HG02938 (cell line): ENCODE measurements around the gene TCF4.
"Not testable (repeated sequence)": the region's sequence is repeated elsewhere in the genome, so short reads cannot be mapped to it uniquely, and the experiment has no call there.

Source experiments
- ATAC-seq: cut with Tn5 transposase; IDR thresholded peaks from one replicate; pipeline ENCODE4 v1.9.1; 2021; ENCODE audit warnings: mild to moderate bottlenecking, moderate library complexity; ENCODE audit not compliant: unreplicated experiment

TCF4 gene

DNA sequence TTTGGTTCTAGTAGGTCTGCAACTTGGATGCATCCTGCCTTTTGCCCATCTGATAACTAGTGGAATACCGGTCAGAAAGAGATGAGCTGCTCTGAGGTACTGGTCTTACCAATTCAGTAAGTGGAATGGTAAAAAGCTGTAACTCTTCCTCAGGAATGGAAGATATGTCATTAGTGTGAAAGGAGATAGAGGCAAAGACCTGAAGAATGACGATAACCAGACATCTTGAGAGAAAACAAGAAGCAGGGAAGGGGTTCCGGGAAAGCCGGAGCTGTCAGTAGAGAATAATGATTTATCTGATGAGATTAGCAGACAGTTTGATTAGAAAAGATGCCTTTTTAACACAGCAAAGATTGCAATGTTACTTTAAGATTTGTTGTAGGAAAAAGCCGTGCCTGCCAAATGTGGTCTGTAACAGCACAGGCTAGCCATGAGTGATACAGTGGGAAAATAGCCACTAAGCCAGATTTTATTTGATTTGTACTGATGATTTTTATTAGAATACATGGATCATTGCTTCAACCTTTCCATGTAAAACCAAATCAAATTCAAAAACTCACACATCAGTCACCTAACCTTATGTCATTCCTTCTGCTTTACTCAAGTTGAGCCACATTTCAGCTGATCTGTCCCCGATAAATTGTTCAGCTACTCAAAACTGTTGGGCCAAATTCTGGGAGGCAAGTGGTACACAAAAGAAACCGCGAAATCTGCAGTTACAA, 110.0 kb downstream of the TCF4 start:
- peak; percentile 12 for ATAC-seq

DNA sequence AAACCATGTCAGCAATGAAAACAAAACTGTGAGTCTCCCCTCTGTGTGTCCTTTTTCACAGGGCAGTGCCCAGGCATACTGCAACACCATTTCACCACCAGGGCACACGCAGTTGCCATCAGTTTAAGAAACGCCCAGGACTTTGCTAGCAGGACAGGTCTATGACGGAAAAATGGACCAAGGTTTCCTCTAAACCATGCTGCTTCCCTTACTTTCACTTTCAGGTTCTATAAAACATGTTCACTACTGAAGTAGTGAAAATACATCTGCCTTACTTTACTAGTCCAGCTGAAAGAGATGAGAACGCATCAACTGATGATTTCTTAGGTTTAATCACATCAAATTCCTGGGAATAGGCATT, 110.5 kb downstream of the TCF4 start:
- ATAC-seq: peak; percentile 89

DNA sequence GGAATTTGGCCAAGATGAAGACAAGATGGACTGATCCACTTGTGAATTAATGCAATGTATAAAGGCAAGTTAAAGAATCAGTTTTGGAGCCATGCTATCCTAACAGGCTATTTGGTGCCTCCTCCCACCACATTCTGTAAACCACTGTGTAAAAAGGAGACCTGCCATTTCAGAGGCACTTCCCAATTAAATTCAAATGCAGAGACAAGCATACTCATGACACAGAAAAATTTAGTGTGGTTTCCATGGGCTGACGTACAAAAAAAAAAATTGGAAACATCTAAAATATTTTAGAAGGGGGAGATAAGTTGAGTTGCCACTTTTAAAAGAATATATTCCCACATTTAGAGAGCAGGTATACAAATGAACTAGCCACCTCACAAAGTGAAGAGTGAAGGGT, 112.1 kb downstream of the TCF4 start:
- no peak for ATAC-seq

DNA sequence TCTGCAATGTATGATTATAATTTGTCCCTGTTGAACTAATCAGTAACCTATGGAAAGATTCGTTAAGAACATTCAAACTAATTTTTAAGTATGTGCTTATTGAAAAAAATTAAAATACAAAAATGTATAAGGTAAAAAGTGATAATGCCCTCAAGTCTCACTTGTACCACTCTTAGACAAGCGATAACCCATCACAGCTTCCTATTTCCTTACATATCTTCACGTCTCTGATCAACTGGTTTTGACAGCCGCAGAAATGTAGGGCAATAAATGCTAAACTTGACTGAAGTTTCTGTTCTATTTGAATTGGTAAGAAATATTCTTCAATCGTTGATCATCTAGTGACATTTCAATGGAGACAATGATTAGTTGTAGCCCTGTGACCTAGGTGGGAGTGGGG, 112.5 kb downstream of the TCF4 start:
- no peak for ATAC-seq

DNA sequence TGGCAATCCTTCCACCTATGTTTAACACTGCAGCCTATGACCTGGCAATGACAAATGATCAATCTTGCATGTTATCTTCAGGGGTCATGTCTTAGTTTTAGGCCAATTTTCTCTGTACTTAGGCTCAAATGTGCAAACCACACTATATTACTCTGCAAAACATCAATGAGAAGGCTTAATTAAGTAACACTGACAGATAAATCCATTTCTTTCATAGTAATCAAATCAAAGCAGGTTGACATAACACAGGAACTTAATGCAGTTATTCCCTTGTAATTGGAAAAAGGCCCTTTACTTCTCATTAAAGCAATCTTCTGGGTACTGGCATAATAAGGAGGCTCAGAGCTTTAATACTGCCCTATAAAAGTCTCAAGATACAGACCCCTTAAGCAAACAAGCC, 114.4 kb downstream of the TCF4 start:
- no peak for ATAC-seq

DNA sequence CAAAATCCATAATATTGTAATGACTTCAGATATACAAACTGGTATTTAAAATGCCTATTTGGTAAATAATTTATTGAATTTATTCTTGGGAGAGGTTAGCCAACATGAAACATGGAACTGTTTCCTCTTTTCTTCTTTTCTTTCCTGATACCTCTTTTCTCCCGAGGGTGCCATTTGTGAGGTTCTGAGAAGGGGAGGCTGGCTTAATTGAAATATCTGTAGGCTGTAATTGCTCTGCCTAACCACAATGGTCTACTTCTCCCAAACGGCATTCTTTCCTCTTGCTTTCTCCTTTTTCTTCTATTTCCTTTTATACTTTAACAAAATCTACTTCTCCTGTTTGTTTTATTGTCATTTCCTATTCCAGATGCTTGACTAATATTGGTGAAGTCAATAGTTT, 114.9 kb downstream of the TCF4 start:
- no peak for ATAC-seq

DNA sequence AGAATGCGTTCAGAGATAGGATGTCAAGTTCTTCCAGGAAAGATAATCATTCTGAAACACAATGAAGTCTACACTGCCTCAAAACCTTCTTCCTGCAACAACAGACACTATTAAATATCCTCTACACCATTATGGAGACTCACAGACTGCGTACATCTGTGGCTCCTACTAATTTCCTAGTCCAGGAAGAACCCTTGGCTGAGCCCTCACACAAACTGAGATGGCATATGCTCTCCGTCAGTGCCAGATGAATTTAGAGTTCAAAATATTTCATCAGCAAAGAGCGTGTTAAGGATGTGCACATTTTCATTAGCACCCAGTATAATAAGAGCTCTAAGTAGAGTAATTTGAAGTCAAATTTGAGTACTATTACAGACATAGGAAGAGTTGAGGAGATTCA, 117.2 kb downstream of the TCF4 start:
- ATAC-seq: no peak

DNA sequence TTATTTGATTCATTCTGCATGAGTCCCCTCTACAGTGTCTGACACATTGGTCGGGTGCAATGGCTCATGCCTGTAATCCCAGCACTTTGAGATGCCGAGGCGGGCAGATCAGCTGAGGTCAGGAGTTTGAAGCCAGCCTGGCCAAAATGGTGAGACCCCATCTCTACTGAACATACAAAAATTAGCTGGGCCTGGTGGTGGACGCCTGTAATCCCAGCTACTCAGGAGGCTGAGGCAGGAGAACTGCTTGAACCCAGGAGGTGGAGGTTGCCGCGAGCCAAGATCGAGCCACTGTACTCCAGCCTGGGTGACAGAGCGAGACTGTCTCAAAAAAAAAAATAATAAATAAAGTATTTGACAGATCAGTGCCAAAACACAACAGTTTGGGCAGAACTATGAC, 118.9 kb downstream of the TCF4 start:
- ATAC-seq: not testable (repeated sequence)

DNA sequence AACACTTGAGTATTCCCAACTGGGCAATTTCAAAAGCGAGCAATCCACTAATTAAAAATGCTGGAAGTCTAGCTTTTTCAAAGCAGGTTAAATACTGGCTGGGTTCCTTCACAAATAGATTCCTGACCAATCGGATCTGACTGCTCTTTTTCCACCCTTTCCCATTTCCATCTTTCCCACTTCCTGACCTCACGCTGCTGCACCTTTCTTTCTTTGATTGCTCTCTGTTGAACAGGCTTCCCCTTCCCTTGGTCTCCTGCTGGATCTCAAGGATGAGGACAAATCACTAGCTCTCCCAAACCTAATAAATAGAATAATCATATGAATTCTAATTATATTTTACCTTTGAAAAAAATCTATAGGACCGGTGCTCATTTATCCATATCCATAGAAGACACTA, 121.2 kb downstream of the TCF4 start:
- no peak for ATAC-seq

DNA sequence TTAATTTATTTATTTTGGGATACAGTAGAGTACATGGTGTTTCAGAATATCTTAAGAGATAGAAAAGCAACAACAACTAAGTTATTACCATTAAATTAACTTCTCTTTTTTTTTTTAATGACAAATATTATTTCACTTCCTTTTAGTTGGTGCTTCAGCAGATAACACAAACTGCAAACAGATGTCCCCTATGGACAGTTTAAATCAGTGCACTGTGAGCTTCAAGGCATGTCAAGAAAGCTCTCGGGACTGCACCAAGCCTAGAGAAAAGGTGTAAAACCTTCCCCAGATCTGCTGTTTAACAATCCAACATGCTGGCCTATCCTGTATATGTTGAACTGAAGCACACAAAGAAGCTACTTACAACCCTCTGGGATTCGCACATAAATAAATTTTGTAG, 122.7 kb downstream of the TCF4 start:
- no peak for ATAC-seq

DNA sequence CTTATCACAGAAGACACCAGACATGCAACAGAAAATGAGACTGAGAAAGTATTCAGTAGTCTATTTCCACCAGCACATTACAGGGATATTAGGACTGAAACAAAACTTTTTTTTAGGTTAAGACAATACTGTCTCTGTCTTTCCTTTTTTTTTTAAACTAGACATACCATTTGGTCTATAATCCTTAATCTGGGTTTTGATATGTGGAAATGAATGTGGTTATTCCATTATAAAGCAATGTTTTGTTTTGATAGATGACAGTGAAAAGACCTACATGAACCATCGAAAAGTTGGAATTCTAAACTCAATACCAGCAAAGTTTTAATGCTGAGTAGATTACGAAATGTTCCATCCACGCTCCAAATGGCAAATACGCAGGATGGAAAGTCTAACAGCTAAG, 123.4 kb downstream of the TCF4 start:
- ATAC-seq: no peak

DNA sequence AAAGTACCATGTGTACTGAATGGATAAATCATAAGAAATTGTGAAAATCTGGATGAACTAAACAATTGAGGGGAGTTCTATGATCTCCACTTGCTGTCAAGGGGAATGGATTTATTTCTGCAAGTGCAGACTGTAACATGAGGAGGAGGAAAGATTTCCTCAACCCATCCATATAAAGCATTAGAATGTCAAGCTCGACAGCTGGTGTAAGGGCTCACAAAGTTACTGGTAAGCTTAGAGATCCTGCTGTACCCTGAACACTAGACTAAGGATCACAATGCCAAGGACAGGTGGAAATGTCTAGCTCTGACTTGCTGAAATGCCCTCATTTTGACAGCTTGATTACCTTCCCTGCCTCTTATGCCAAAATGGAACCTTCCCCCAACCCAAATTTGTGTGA, 125.3 kb downstream of the TCF4 start:
- ATAC-seq: no peak

DNA sequence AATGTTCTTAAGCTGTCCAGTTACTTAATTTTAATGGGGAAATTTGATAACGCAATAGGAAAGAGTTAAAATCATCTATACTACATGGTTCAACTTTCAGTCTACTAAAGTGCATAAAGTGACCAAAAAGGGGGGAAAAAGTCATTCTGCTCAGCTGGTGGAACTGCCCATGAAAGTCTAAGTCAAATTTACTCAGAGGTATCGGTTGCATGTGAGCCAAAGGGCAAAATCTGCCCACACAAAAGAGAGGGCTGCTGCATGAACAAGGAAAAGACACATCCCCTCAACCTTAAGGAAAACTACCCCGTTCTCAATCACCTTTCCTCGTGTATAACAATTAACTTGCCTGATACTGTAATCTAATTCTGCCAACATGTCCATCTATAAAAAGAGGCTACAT, 126.1 kb downstream of the TCF4 start:
- no peak for ATAC-seq

DNA sequence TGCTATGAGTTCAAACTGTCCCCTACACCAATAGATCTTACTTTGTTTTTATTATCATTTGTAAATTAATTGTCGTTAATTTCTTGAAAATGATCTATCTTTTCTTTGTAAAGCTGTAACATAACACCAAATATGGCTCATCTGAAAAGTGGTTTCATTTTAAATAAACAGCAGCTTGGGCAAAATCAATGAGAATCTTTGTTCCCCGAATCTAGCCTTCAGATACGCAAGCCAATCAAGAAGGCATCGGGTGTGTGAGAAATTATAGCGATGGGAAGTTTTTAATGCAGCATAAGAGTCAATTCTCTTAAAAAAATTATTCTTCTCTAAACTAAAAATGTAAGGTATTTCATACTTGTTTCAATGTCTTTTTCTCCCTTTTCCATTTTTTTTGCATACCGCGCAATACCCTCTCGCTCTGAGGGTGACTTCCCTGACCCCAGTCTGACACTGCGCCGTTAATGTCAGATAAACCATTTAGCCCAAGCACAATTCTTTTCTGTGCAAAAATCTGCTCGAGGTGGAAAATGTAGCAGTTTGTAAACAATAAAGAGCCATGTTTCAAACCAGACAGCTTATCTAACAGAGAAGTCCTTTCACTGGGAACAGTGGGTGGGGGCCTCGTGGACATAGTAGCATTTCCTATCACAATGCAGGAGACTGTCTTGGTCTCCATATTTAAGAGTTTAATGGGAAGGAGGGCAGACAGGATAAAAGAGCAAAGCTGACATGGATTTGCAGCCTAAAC, 129.4 kb downstream of the TCF4 start:
- ATAC-seq: no peak

DNA sequence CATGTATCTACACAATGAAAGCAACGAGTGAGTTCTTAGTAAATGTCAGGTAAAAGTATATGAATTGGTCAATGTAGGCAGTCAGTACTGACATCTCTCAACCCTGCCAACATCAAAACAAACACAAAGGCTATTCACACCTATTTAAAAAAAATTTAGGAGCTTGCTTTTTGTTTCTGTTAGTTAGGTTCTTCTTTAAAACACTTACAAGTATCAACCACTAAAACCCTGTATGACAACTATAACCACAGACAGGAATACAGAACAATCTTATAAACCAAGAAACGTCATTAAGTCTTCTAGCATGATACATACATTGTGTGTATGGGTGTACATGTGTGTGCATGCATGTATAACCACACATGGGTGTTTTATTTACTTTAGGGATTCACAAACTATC, 131.0 kb downstream of the TCF4 start:
- no peak for ATAC-seq

DNA sequence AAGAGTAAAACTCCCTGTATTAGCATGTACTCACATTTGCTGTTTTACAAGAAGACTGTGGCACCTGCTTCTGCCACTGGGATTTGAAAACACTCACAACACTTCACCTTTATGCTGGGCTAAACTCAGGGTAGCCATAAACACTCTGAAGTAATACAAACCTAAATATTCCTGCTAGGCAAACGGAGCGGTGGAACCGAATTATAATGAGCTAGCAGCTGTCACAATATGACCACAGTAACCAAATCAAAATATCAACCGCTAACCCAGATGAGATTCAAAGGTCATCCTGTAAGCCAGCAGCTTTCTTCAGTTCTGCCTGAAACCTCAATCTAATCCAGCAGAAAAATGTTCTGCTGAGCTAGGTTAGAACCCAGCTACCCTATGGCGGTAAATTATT, 132.1 kb downstream of the TCF4 start:
- no peak for ATAC-seq

DNA sequence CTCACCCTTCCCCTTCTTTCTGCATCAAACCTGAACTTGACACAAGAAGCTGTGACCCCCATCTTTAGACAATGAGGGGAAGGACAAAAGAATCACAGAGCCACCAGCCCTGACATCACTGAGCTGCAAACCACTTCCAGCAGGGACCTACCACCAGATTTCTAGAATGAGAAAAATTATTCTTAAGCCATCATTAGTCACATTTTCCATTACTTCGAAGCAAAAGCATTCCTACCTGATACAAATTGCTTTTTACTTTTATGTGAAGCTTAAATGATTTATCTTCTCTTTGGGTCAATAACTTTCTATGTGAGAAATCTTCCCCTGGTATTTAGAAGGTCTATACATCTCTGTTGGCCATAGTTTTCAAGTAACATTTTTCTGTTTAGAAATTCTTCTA, 134.8 kb downstream of the TCF4 start:
- ATAC-seq: no peak

DNA sequence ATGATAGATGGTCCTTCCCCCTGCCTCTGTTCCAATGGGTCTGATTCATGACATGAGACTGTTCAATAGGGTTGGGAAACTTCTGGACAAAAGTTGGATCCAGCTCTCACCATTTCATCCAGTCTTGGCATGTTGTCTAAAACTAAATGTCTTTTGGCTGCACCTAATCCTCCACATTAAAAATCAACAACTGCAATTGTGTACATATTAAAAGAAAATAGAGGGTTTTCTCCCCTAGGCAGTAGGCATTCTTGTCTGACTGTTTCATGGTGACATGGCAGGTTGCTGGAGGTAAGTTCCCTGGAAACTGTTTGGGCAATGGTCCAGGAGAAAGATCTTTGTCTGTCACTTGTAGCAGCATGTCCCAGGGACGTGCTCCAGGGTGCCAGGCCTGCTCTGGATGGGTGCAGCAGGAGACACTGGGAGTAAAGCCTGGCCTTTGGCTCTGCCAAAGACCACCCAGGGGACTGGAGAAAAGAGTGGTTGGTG, 135.8 kb downstream of the TCF4 start:
- ATAC-seq: no peak

DNA sequence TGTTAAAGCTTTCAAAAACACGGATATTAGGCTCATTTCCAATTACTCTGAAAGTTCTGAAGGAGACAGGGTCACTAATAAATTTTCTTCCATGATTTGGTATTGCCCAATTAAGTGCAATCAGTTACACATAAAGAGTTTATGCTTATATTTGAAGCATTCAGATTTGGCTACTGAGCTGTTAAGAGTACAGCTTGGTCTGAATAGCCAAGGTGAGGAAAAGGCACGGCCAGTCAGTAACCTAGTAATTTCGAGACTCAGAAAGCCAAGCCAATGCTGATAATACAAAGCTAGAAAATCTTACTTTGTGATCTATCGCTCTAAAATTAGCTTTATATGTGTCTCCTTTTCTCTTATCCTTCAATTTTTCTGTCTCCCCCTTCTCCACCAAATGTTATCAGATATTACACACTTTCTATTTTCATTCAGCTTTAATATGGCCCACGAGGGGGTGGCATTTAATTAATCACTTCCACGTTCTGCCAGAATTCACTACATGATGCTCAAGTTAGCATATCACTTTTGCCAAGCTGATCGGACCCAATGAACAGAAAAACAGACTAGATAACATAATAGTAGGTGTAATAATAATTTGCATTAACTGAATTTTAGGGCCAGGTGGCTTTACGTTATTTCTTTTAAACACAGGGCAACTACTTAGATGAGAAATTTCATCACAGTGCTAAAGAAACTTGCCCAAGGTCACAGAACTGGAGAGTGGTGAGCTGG, 138.4 kb downstream of the TCF4 start:
- no peak for ATAC-seq

DNA sequence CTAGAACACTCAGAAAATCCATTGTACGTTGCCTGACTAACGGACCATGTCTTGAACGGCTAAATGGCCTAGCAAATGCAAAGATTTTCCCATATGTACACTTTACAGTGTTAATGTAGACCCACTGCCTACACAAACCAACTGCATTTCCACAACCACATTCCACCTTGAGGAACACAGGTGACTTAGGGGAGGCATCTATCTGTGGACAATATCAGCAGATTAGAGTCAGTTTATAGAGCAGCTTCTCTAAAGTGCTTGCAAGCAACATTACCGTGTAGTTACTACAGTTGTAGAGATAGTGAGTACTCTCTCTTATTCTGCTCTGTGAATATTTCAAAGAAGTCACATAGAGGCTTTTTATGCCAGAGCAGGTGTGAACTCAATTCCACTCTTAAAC, 139.6 kb downstream of the TCF4 start:
- no peak for ATAC-seq

DNA sequence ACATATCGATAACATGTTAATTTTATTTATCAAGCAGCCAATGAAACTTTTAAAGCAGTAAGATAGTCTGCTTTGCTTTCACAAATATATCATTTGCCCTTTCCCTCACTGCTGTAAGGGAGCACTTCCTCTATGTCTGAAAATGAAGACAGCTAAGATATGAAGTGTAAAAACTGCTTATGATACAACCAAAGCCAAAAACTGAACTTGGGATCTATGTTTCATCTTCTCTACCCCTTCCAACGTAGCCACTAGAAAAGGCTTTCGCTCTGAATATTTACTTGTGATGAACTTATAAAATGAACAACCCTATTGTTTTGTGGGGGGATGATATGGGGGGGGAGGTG, 140.3 kb downstream of the TCF4 start:
- no peak for ATAC-seq
